Kidney (tissue), 14 donors: ENCODE results near the gene ATP1B2. TPM values are rescaled to one million over a fixed set of nuclear protein-coding genes. Genes with fewer than 3 reads are reported as not detected.

Experiments used
- DNase-seq, 5 donors: peaks; one replicate each; pipeline ENCODE4 v3.0.0-alpha.2; 2013 to 2020
- FAIRE-seq: peaks from 2 replicates; lab custom pipeline; 2012; peaks lifted over from hg19 to GRCh38; lab: Jason Lieb, UNC
- H3K27ac ChIP-seq, 2 donors: one replicate each; pipeline ENCODE4 v1.7.0; 2013; ENCODE audit warnings: low read depth in 2 of 2, low read length in 2 of 2, inconsistent platforms in 1 of 2
- H3K27me3 ChIP-seq: one replicate; pipeline ENCODE4 v1.7.1; 2013; ENCODE audit warnings: low read length, inconsistent platforms; ENCODE audit not compliant: control insufficient read depth, insufficient read depth
- H3K36me3 ChIP-seq, 3 donors: one replicate each; pipeline versions ENCODE4 v1.7.0 to v1.7.1; 2013; ENCODE audit warnings: low read length in 3 of 3, control low read depth in 1 of 3, inconsistent platforms in 1 of 3; ENCODE audit not compliant: insufficient read depth in 3 of 3, control insufficient read depth in 2 of 3
- H3K4me1 ChIP-seq, 3 donors: one replicate each; pipeline versions ENCODE4 v1.7.0 to v1.7.1; 2013; ENCODE audit warnings: low read length in 3 of 3, inconsistent platforms in 1 of 3, low read depth in 1 of 3; ENCODE audit not compliant: control insufficient read depth in 2 of 3, insufficient read depth in 2 of 3
- H3K4me3 ChIP-seq, 3 donors: one replicate each; pipeline versions ENCODE4 v1.7.0 to v1.8.1; 2013; ENCODE audit warnings: low read length in 3 of 3, control low read depth in 1 of 3, inconsistent platforms in 1 of 3
- H3K9ac ChIP-seq, 3 donors: one replicate each; pipeline versions ENCODE4 v1.7.0 to v1.7.1; 2013; ENCODE audit warnings: low read length in 3 of 3, control low read depth in 1 of 3, inconsistent platforms in 1 of 3
- H3K9me3 ChIP-seq, 3 donors: one replicate each; pipeline versions ENCODE4 v1.7.0 to v1.7.1; 2013; ENCODE audit warnings: low read length in 3 of 3, control low read depth in 1 of 3, inconsistent platforms in 1 of 3; ENCODE audit not compliant: control insufficient read depth in 2 of 3, insufficient read depth in 1 of 3
- intact Hi-C: fragments of 100-400 bp; cut with DNase I; formaldehyde crosslinking; loops from one replicate; pipeline ENCODE4 v1.11.1; 2022
- polyA plus RNA-seq: library from polyadenylated mRNA; stranded (reverse); fragments of 350-450 nt; fragmentation: Illumina TruSeq; extraction: RNeasy Lipid Tissue Mini Kit (QIAGEN cat#74804); gene quantifications from one replicate; pipeline ENCODE4 v1.2.3, GENCODE V29; 2014; ENCODE audit warnings: low read depth, low replicate concordance; ENCODE audit not compliant: insufficient read depth
- total RNA-seq: library from RNA; stranded (reverse); fragmentation: NEBNext Ultra II Directional; extraction: Animal tissue kit (Norgen Biotek cat#: 25700); gene quantifications from one replicate; pipeline ENCODE4 v1.2.1, GENCODE V29; 2021
- TF ChIP-seq, protein P1 (sequence below): IDR thresholded peaks from 3 replicates; pipeline ENCODE4 v1.5.1; 2012; ENCODE audit warnings: mild to moderate bottlenecking, moderate library complexity, borderline replicate concordance; ENCODE audit not compliant: insufficient read depth; ENCODE audit errors: extremely low read depth
- donor health status: control.
- donor health status: control.
- donor health status: control.
- donor health status: control.
- donor health status: control.
- donor health status: DM: yes; HTN: yes; CAD: no.
- donor health status: Normal renal cell carcinoma (clear cell type).

ATP1B2 gene
- total and polyA plus RNA-seq, 2 donors from 2014 or later = 7.6 to 12.8 TPM

DNA sequence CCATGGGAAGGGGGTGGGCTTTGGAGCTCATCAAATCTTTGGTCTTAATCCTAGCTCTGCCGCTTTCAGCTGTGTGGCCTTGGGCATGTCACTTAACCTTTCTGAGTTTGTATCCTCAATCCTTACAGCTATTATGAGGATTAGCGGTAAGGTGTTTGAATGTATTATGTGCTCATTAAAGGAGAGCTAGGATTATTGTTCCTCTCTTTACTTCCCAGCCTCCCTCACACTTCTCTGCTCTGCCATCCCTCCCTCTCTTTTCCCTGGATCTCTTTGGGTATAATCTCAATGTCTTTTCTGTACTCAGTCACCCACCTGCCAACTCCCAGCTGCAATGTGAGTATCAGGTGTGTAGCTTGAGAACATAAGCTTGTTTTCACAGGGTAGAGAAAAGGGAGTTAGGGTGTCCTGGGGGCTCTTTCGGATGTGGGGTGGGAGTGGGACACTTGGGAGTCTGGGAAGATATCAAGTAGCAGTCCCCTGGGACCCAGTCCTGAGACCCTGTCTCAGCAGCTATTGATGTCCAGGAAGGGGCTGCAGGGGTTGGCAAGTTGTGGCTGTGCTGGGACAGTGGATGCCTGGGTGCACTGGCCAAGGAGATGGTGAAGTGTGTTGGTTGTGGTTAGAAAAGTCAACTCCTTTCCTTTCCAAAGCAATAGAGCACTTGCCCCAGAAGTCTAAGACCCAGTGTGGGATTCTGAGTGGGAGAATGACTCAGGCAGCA, 56.1 kb downstream of the ATP1B2 start:
- Histone ChIP-seq H3K4me1 (peaks cover 0 to 4% (median 0%) of the 10 kb centered on the region in 3 donors), H3K27me3 (no peaks in the 10 kb centered on the region), H3K27ac (no peak overlapping the region), H3K36me3 (peaks cover 0 to 11% (median 0%) of the 10 kb centered on the region in 3 donors), H3K4me3 (no peak overlapping the region), H3K9me3 (no peaks in the 10 kb centered on the region), H3K9ac (no peak overlapping the region)
- TF ChIP-seq, protein P1, sequence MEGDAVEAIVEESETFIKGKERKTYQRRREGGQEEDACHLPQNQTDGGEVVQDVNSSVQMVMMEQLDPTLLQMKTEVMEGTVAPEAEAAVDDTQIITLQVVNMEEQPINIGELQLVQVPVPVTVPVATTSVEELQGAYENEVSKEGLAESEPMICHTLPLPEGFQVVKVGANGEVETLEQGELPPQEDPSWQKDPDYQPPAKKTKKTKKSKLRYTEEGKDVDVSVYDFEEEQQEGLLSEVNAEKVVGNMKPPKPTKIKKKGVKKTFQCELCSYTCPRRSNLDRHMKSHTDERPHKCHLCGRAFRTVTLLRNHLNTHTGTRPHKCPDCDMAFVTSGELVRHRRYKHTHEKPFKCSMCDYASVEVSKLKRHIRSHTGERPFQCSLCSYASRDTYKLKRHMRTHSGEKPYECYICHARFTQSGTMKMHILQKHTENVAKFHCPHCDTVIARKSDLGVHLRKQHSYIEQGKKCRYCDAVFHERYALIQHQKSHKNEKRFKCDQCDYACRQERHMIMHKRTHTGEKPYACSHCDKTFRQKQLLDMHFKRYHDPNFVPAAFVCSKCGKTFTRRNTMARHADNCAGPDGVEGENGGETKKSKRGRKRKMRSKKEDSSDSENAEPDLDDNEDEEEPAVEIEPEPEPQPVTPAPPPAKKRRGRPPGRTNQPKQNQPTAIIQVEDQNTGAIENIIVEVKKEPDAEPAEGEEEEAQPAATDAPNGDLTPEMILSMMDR = no peak
- intact Hi-C loops = no loop called here
- no peak for DNase-seq
- FAIRE-seq = no peak

Other genes with a start within 250 kb of the ATP1B2 start
- 55.8 TPM for gene TMEM256, start 246.8 kb upstream of the ATP1B2 start, total RNA-seq
- gene TMEM256, start 246.8 kb upstream of the ATP1B2 start, polyA plus RNA-seq = 389 TPM
- gene NLGN2, start 243.1 kb upstream of the ATP1B2 start, total RNA-seq = 23.4 TPM
- gene NLGN2, start 243.1 kb upstream of the ATP1B2 start, polyA plus RNA-seq = 7.3 TPM
- not detected for gene SPEM1, start 230.6 kb upstream of the ATP1B2 start, total RNA-seq
- gene SPEM1, start 230.6 kb upstream of the ATP1B2 start, polyA plus RNA-seq = not detected
- gene SPEM2, start 225.3 kb upstream of the ATP1B2 start, total RNA-seq = not detected
- gene SPEM2, start 225.3 kb upstream of the ATP1B2 start, polyA plus RNA-seq = not detected
- not detected for gene SPEM3, start 222.1 kb upstream of the ATP1B2 start, total RNA-seq
- not detected for gene SPEM3, start 222.1 kb upstream of the ATP1B2 start, polyA plus RNA-seq
- 10.0 TPM for gene TMEM102, start 215.5 kb upstream of the ATP1B2 start, total RNA-seq
- gene TMEM102, start 215.5 kb upstream of the ATP1B2 start, polyA plus RNA-seq = 10.0 TPM
- gene FGF11, start 211.4 kb upstream of the ATP1B2 start, total RNA-seq = 1.4 TPM
- gene FGF11, start 211.4 kb upstream of the ATP1B2 start, polyA plus RNA-seq = 7.7 TPM
- 11.9 TPM for gene CHRNB1, start 205.9 kb upstream of the ATP1B2 start, total RNA-seq
- 19.3 TPM for gene CHRNB1, start 205.9 kb upstream of the ATP1B2 start, polyA plus RNA-seq
- 64.8 TPM for gene ZBTB4, start 171.3 kb upstream of the ATP1B2 start, total RNA-seq
- gene ZBTB4, start 171.3 kb upstream of the ATP1B2 start, polyA plus RNA-seq = 23.2 TPM
- not detected for gene SLC35G6, start 169.5 kb upstream of the ATP1B2 start, total RNA-seq
- gene SLC35G6, start 169.5 kb upstream of the ATP1B2 start, polyA plus RNA-seq = not detected
- 133 TPM for gene POLR2A, start 166.6 kb upstream of the ATP1B2 start, total RNA-seq
- 18.6 TPM for gene POLR2A, start 166.6 kb upstream of the ATP1B2 start, polyA plus RNA-seq
- gene TNFSF12, start 101.9 kb upstream of the ATP1B2 start, total RNA-seq = 48.0 TPM
- 61.8 TPM for gene TNFSF12, start 101.9 kb upstream of the ATP1B2 start, polyA plus RNA-seq
- gene TNFSF13, start 92.2 kb upstream of the ATP1B2 start, total RNA-seq = 99.2 TPM
- gene TNFSF13, start 92.2 kb upstream of the ATP1B2 start, polyA plus RNA-seq = 68.6 TPM
- gene SENP3, start 89.0 kb upstream of the ATP1B2 start, total RNA-seq = 43.5 TPM
- 50.3 TPM for gene SENP3, start 89.0 kb upstream of the ATP1B2 start, polyA plus RNA-seq
- gene CD68, start 71.3 kb upstream of the ATP1B2 start, total RNA-seq = 92.6 TPM
- gene CD68, start 71.3 kb upstream of the ATP1B2 start, polyA plus RNA-seq = 38.3 TPM
- gene MPDU1, start 67.1 kb upstream of the ATP1B2 start, total RNA-seq = 54.2 TPM
- 145 TPM for gene MPDU1, start 67.1 kb upstream of the ATP1B2 start, polyA plus RNA-seq
- 0.88 TPM for gene SOX15, start 60.8 kb upstream of the ATP1B2 start, total RNA-seq
- 0.80 TPM for gene SOX15, start 60.8 kb upstream of the ATP1B2 start, polyA plus RNA-seq
- gene FXR2, start 36.0 kb upstream of the ATP1B2 start, total RNA-seq = 29.3 TPM
- gene FXR2, start 36.0 kb upstream of the ATP1B2 start, polyA plus RNA-seq = 59.2 TPM
- gene SAT2, start 23.1 kb upstream of the ATP1B2 start, total RNA-seq = 74.7 TPM
- 430 TPM for gene SAT2, start 23.1 kb upstream of the ATP1B2 start, polyA plus RNA-seq
- gene SHBG, start 20.8 kb upstream of the ATP1B2 start, total RNA-seq = 0.57 TPM
- gene SHBG, start 20.8 kb upstream of the ATP1B2 start, polyA plus RNA-seq = 4.6 TPM
- 66.9 TPM for gene TP53, start 36.6 kb downstream of the ATP1B2 start, total RNA-seq
- gene TP53, start 36.6 kb downstream of the ATP1B2 start, polyA plus RNA-seq = 14.8 TPM
- gene WRAP53, start 37.6 kb downstream of the ATP1B2 start, total RNA-seq = 6.5 TPM
- 10.8 TPM for gene WRAP53, start 37.6 kb downstream of the ATP1B2 start, polyA plus RNA-seq
- 3.5 TPM for gene EFNB3, start 54.3 kb downstream of the ATP1B2 start, total RNA-seq
- 2.3 TPM for gene EFNB3, start 54.3 kb downstream of the ATP1B2 start, polyA plus RNA-seq
- 0.66 TPM for gene DNAH2, start 66.8 kb downstream of the ATP1B2 start, total RNA-seq
- gene DNAH2, start 66.8 kb downstream of the ATP1B2 start, polyA plus RNA-seq = 0.17 TPM
- gene KDM6B, start 183.3 kb downstream of the ATP1B2 start, total RNA-seq = 32.3 TPM
- 3.9 TPM for gene KDM6B, start 183.3 kb downstream of the ATP1B2 start, polyA plus RNA-seq
- 17.6 TPM for gene TMEM88, start 204.1 kb downstream of the ATP1B2 start, total RNA-seq
- gene TMEM88, start 204.1 kb downstream of the ATP1B2 start, polyA plus RNA-seq = 59.8 TPM
- 69.6 TPM for gene NAA38, start 206.6 kb downstream of the ATP1B2 start, total RNA-seq
- 246 TPM for gene NAA38, start 206.6 kb downstream of the ATP1B2 start, polyA plus RNA-seq
- gene CYB5D1, start 207.1 kb downstream of the ATP1B2 start, total RNA-seq = 20.4 TPM
- gene CYB5D1, start 207.1 kb downstream of the ATP1B2 start, polyA plus RNA-seq = 14.3 TPM
- 94.6 TPM for gene CHD3, start 237.9 kb downstream of the ATP1B2 start, total RNA-seq
- gene CHD3, start 237.9 kb downstream of the ATP1B2 start, polyA plus RNA-seq = 41.5 TPM